GM18868 (cell line): ENCODE data around the gene TRDMT1.

Experiments
- ATAC-seq: cut with Tn5 transposase; IDR thresholded peaks from one replicate; pipeline ENCODE4 v1.9.1; 2021; ENCODE audit warnings: mild to moderate bottlenecking, moderate library complexity; ENCODE audit not compliant: unreplicated experiment

Gene TRDMT1

DNA sequence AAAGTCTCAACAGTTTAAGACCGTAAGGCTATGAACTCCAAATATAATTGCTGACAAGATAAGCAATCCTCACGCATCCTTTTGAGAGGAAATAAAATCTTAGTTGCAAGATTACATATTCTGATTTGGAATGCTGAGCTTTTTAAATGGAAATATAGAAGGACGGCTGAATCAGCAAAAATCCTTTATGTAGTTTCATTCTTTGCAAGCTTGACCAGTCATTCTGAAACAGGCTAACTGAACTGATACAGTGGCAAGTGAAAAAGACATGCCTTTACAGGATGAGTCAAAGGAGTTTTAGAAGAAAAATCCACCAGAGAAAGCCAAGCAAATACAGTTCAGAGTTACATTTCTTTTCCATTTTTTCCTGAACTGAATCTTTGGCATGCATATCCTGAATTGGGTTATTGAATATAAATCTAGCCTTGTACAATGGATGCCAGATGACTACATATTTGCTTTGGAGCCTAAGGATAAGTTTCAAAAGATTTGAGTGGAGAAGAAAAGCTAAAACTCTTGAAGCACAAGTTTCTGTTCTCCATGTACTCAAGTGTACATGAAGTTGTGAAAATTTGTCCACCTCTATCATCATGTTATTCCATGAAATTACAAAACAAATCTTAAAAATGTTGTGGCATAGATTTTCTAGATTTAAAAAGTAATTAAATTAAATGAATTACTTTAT, 30.9 kb upstream of the TRDMT1 start:
- peak; percentile 11 for ATAC-seq

DNA sequence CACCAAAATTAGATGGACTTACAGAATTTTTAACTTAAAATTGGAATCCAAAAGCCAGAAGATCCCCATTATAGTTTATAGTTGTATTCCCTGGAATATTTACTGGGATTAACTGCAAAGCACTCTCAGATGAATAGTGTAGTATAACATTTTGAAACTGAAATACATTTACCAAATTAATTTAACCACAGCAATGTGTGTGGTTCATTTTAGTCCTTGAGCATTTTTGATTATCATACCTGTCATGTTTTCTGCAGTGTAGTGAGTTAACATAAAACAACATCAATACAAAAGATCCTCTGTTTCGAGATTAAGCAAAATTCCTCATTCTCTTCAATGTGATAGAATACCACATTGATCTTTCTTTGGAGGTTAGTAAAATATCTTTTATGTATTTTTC, 30.3 kb upstream of the TRDMT1 start:
- ATAC-seq = no peak

DNA sequence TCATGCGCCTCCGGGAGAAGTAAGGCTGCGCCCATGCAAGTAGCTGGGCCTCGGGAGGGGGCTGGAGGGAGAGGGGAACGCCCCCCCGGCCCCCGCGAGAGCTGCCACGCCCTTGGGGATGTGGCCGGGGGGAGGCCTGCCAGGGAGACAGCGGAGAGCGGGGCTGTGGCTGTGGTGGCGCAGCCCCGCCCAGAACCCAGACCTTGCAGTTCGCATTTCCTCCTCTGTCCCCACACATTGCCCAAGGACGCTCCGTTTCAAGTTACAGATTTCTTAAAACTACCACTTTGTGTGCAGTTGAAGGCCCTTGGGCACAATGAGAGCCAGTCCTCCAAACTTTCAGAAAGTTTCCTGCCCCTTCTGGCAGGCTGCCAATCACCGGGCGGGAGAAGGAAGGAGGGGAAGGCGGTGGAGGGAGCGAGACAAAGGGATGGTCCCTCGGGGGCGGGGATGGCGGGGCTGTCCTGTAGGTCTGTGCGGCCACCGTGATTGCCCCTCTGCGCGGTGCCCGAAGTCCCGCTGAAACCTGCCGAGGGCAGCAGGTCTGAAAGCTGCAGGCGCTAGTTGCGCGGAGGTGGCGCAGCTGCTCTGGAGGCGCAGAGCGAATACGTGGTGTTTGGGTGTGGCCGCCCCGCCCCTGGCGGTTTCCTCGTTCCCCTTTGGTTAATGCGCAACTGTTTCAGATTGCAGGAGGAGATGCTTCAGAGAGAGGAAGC, 28.7 kb upstream of the TRDMT1 start:
- peak; percentile 54 for ATAC-seq

DNA sequence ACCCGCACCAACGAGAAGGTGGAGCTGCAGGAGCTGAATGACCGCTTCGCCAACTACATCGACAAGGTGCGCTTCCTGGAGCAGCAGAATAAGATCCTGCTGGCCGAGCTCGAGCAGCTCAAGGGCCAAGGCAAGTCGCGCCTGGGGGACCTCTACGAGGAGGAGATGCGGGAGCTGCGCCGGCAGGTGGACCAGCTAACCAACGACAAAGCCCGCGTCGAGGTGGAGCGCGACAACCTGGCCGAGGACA, 28.2 kb upstream of the TRDMT1 start:
- ATAC-seq = peak; percentile 0

DNA sequence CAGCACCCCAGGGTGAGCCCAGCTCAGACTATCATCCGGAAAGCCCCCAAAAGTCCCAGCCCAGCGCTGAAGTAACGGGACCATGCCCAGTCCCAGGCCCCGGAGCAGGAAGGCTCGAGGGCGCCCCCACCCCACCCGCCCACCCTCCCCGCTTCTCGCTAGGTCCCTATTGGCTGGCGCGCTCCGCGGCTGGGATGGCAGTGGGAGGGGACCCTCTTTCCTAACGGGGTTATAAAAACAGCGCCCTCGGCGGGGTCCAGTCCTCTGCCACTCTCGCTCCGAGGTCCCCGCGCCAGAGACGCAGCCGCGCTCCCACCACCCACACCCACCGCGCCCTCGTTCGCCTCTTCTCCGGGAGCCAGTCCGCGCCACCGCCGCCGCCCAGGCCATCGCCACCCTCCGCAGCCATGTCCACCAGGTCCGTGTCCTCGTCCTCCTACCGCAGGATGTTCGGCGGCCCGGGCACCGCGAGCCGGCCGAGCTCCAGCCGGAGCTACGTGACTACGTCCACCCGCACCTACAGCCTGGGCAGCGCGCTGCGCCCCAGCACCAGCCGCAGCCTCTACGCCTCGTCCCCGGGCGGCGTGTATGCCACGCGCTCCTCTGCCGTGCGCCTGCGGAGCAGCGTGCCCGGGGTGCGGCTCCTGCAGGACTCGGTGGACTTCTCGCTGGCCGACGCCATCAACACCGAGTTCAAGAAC, 27.7 kb upstream of the TRDMT1 start:
- no peak for ATAC-seq

DNA sequence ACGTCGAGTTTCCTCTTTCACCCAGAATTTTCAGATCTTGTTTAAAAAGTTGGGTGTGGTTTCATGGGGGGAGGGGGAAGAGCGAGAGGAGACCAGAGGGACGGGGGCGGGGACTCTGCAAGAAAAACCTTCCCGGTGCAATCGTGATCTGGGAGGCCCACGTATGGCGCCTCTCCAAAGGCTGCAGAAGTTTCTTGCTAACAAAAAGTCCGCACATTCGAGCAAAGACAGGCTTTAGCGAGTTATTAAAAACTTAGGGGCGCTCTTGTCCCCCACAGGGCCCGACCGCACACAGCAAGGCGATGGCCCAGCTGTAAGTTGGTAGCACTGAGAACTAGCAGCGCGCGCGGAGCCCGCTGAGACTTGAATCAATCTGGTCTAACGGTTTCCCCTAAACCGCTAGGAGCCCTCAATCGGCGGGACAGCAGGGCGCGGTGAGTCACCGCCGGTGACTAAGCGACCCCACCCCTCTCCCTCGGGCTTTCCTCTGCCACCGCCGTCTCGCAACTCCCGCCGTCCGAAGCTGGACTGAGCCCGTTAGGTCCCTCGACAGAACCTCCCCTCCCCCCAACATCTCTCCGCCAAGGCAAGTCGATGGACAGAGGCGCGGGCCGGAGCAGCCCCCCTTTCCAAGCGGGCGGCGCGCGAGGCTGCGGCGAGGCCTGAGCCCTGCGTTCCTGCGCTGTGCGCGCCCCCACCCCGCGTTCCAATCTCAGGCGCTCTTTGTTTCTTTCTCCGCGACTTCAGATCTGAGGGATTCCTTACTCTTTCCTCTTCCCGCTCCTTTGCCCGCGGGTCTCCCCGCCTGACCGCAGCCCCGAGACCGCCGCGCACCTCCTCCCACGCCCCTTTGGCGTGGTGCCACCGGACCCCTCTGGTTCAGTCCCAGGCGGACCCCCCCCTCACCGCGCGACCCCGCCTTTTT, 26.9 kb upstream of the TRDMT1 start, which contains the start of gene VIM:
VIM (plus strand) TSS at position 151 of the 925 bp plus-strand sequence. CDS start 1,182 bp downstream, outside the sequence.
- ATAC-seq = peak; percentile 43

DNA sequence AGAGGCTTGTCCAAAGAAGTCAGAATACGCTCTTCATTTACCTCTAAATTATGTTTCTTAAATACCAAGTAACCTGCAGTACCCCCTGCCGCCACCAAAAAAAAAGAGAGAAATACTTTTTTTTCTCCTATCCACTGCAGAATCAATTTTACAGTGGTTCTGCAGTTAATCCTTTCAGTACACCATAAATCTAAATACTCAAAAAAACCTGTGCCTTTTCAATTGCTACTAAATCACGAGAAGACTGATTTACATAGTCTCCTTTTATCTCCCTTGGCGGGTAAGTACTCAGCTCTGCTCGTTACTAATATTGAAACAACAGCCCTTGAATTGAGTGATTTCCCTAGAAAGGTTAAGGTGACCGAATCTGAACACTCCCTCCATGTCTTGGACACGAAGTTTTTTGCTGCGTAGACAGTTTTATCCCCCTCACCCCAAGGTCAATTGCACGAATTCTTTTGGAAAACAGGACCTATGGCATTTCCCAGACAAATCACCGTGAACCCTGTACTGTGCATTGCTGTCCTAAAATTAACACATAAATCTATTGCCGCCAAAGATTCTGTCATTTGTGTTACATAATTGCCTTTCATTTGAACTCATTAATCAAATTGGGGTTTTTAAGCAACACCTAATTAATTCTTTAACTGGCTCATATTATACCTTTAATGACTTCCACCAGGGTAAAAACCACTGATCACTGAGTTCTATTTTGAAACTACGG, 26.1 kb upstream of the TRDMT1 start:
- peak; percentile 33 for ATAC-seq

DNA sequence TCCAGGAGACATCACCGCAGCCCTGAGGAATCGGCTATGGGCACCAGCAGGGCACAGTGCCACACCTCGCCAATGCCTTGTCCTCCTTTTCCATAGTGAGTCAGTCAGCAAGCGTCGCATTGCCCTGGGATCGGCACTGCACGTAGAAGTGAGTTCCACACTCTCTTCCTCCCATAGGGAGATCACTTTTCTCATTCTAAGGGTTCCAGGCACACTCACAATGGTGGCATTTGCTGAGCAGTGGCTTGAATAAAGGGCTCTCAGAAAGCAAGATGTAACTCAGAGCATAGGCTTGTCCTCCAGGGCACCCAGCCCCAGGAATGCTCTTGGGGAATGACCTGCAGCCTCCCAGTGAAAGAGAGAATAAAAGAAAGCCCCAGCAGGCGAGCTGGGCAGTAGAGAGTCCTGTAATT, 25.4 kb upstream of the TRDMT1 start:
- ATAC-seq = no peak

DNA sequence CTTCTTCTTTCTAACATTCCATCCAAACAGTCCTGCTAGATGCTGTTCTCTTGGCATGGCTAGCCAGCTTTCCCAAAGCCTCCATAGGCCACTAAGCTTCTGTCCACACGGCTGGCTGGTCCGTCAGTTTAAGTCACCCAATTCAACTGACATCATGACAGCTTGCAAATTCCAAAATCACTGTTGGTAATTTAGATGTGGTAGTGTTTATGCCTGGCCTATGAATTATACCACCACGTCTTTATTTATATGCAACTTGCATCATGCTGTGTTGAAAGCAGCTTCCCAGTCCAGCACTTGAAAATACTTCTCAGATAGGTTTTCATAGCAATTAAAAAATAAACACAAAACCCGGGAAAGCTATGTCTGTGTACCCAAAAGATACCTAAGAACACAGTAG, 24.3 kb upstream of the TRDMT1 start:
- ATAC-seq = no peak

DNA sequence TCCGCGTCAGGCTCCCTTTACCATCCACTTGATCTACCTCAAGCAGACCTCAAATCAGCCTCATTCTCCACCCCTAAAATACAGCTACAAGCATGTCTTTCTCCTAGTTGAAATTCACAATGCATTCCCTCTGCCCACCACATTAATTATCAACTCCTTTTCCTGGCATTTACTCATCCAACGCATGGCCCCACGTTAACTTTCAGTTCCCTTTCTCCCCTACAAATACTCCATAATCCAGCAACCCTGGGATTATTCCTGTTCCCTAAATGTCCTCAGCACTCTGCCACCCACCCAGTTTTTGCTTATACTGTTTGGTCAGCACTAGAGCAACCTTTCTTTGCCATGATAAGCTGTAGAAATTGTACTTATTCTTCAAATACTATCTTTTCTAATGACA, 20.9 kb upstream of the TRDMT1 start:
- no peak for ATAC-seq

DNA sequence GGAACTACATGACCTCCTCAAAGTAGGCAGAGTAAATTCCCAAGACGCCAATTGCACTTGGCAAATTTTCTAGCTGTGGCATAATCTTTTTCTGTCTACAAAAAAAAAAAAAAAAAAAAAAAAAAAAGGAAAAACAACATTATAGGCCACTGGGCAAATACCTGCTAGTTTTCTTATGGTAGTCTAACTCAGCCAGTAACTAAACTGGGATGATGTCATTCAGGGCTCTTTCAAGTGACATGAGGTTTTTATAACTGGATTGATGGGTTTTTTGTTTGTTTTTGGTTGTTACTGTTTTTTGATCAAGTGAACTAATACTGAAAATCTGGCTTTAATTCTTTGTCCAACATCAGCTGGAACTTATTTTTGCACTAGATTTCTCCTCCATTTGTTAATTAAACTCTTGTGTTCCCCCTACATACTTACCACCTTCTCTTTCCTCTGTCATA, 19.2 kb upstream of the TRDMT1 start:
- no peak for ATAC-seq

DNA sequence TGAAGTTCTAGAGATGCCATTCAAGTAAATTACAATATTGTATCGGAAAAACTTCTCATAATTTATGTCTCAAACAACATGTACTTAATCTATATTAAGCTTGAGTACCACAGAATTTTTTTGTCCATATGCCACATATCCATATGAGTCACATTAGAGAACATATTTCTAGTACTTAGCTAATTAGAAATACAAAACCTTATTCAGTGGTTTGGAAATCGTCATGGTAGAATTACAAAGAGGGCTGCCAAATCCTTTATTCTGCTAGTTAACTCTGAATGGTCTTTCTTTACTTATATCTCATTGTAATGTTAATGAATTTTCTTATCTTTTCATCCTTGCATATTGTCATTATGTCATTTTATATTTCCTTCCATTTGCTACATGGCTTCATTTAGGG, 17.6 kb upstream of the TRDMT1 start:
- ATAC-seq = no peak

DNA sequence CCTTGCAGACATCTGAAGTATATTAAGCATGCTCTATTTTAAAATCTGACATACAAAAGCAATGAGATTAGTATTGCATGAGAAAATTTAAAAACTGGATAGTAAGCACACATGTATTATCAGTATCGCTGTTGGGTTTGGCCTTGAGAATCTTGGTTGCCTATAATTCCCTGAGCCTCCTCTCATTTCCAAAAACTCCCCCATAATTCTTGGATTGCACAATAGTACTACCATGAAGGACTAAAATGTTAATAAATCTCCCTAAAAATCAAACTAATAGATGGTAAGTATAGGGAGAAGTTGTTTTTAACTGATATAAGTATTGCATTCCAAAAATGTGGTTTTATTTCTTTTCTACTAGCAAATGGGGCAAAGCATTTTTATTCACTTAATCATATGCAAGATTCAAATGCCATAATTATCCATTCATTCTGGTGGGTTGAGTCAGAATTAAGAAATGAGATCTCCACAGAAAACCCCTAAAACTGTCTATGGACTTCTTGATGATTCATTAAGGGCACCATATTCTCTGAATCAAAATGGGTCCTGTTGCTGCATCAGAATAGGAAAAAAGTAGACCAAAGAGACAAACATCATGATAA, 16.3 kb upstream of the TRDMT1 start:
- ATAC-seq = no peak

DNA sequence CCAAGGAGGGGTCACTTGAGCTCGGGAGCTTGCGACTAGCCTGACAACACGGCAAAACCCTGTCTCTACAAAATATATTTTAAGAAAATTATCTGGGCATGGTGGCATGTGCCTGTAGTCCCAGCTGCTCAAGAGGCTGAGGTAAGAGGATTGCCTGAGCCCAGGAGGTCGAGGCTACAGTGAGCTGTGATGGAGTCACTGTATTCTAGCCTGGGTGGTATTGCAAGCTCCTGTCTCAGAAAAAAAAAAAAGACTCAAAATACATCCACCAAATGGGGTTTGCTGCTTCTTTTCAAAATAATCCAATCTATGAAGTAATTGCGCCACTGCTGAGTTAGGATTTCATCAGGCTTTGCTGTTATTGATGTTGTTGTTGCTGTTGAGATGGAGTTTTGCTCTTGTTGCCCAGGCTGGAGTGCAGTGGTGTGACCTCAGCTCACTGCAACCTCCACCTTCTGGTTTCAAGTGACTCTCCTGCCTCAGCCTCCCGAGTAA, 15.5 kb upstream of the TRDMT1 start:
- ATAC-seq = no peak

DNA sequence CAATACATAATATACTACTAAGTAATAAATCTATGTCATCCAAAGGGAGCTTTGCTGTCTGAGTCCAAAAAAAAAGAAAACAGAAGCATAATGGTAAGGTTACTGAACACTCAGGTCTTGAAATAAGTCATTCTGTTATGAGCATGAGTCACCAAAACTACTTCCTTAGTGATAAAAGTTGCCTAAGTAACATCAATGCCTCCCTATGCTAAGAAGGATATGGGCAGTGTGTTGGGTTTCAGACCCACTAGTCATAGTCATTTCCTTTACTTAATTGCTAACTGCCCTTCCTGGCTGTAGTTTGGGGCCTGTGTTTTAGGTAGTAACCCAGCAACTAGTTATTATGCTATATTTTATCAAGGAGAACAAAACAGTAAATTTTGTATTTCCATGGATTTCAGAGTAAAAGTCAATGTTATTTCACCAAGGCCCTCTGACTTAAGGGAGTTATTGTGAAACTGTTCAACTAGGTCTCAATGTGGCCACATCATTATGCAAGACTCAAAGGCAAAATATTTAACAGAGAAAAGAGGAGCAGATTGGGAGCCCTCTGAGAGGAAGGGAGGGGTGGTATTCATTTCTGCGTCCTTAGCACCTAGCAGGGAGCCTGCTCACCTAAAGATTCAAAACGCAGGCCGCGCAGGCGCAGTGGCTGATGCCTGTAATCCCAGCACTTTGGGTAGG, 14.9 kb upstream of the TRDMT1 start:
- ATAC-seq = peak; percentile 100

DNA sequence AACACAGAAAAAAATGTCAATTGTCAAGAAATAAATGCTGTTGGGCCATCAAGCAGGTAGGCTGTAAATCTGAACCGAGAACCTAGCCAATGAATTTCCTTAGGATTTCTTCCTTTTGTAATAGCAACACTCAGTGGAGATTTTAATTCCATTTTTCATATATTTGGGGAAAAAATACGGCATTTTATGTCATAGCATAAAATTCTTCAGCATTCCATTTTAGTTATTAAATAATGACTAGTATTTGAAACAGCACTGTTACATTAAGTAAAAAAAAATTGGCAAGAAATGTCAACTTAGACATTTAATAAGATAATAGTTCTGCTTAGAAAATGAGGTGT, 14.3 kb upstream of the TRDMT1 start:
- no peak for ATAC-seq

DNA sequence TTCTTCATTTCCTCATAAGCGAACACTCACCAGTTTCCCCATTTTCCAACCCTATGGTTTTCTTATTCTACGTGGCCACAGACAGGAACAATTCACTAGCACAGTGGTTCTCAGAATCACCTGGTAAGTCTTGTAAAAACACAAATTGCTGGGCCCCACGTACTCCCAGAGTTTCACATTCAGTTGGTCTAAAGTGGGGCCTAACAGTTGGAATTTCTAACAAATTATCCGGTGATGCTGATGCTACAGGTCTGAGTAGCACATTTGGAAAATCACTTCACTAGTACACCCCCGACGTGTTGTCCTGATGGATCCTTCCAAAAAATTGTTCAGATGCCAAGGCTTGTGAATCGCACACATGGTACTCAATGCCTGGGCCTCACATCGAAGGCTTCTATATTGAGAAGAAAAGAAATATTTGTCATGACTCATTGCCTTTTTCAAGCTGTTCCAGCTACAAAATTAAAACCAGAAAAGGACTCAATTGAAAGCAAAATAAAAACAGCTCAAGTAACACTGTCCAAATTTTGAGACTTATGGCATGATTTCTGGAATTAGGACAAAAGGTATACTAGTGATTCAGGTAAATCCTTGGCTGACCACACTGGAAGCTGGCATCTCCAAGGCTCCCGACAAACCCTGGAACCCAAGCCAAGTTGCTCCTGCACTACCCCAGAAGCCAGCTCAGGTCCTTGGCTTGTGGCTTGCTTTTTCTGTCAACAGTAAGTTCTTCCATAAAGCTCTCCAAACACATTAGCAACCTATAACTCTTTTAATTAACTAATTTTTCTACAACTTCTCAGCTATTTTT, 13.7 kb upstream of the TRDMT1 start:
- no peak for ATAC-seq

DNA sequence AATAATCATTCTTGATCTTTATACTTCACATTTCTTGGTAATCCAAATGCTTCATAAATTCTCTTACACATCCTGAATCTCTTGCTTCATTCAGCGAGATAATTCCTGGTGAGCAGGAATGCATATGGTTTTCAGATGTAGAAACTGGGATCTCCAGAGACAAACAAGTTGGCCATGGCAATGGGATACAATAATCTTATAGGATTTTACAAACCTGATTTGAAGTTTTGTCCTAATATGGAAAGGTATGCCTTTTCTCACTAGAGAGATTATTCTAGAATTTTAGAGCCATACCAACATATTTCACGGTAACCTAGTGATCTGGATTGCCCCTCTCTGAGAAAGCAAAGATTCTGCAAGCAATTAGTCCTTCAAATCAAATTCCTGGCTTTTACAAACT, 13.1 kb upstream of the TRDMT1 start:
- no peak for ATAC-seq
